NCI-H526 (cell line): ENCODE data around the gene WDR82.
"Not testable (repeated sequence)": the region's sequence is repeated elsewhere in the genome, so short reads cannot be mapped to it uniquely, and the experiment has no call there.

Source experiments
- DNase-seq, 2 experiments: peaks; one replicate each; lab custom pipeline; 2025; lab: John Stamatoyannopoulos, UW

The WDR82 gene

DNA sequence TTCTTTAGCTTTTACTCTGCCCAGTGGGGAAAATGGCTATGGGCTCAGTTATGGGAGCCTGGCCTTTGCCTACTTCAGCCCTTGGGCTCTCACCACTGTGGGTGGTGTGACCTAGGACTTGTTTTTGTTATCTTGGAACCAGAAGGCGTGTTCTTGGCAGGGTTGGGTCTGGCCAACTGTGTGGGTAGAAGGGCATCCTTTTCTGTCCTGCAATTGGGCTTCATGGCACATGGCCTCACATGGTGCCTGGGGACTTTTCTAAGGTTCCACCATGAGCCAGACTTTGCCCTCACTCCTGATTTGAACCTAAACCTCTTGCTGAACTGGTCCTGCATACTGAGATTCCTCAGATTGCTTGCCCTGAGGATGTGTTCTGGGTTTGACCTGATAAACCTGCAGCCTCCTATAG, 10.9 kb upstream of the WDR82 start:
- no peak for DNase-seq

DNA sequence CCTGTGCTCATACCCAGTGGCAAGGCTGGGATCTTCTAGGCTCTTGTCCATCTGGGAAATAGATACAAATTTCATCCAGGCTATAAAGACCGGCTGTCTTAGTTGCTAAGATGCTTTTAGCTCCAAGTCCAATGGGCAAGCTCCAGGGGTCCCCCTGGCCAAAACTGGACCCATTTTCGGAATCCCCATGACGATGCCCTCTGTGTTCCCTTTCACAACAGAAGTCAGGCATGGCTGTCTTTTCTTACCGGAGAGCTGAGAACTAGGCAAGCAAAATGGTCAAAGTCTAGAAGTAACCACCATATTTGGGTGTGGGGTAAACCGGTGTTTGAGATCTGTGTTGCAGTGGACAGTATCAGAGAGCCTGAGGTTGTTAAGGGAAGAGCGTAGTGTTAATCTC, 10.2 kb upstream of the WDR82 start:
- DNase-seq, result no peak

GRCh38 chr3:52286777-52287110, 8.3 kb upstream of the WDR82 start:
- no peak for DNase-seq

DNA sequence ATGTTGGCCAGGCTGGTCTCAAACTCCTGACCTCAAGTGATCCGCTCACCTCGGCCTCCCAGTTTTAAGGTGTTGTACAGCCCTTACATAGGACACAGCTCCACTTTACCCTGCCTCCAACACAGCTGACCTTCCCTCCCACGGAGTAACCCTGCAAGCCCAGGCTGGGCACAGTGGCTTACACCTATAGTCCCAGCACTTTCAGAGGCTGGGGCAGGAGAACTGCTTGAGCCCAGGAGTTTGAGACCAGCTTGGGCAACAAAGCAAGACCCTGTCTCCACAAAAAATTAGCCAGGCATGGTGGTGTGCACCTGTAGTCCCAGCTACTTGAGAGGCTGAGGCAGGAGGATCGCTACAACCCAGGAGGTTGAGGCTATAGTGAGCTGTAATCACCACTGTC, 5.6 kb upstream of the WDR82 start:
- DNase-seq, result not testable (repeated sequence)

GRCh38 chr3:52283306-52283705, 4.9 kb upstream of the WDR82 start:
- DNase-seq, result no peak

DNA sequence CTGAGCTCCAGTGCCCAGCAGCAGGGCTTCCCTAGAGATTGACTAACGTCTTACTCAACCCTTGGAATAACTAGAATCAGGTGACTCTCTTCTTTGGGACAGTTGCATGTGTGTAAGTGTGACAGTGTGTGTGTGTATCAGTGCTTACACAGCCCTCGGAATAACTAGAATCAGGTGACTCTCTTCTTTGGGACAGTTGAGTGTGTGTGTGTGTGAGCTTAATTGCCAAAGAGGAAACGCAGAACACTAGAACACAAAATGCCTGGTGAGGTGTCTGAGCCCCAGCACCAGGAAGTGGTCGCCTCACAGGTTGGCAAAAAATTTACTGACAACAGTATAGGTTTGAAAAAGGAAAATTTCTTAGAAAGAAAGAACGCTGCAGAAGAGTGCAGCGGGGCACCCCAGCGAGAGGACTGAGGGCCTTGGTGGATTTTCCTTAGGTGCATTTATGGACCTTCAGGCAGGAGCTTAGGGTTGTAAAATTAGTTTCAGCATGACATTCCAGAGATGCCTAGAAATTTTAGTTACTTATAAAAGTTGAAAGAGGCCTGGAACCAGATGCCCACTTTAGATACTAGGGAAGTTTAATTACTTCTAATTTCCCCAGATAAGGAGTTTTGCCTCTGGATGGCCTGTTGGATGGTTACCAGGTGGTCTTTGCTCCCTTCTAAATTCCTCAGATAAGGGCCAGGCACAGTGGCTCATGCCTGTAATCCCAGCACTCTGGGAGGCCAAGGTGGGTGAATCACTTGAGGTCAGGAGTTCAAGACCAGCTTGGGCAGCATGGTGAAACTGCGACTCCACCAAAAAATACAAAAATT, 3.7 kb upstream of the WDR82 start:
- no peak for DNase-seq

DNA sequence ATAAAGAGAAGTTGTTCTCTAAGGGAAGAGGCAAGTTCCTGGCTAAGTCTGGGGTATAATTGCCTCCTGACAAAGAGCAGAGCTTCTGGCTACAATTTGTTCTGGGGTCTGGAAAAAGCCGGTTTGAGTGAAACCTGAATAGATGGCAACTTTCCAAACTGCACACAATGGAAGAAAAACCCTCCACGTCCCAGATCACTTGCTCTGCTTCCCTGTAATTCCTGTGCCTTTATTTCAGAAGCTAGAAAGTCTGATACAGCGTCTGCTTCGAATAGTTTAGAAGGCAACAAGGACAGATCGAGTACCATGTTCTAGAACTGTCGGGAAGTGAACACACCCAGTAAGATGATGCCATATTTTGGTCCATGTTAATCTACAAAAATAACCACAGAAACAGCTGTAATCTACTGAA, 1.6 kb upstream of the WDR82 start:
- DNase-seq, result no peak

GRCh38 chr3:52279596-52279995, 1.1 kb upstream of the WDR82 start:
- DNase-seq, result no peak

DNA sequence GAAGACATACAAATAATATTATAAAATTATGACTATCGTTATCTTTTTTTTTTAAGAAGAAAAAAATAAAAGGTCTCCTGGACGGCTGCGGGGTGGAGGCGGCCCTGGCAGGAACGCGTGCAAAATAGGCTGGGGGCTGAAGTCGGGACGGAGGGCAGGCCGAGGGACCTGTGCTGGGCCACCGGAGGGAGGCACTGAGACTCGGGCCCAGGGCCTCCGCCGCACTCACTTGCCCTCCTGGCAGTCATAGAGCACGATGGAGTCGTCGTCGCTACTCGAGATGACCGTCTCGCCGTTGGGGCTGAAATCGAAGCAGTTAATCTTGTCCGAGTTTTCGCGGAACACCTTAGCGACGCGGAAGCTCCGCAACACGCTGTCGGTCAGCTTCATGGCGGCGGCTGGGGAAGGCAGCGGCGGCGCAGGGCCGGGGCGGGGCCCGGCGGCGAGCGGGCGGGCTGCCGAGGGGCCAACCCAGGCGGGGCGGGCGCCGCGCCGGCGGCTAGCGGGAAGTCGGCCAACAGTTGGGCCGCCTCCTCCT, 408 bp downstream of the WDR82 start:
- DNase-seq, result peak in 1 of 2 experiments; percentile 63

DNA sequence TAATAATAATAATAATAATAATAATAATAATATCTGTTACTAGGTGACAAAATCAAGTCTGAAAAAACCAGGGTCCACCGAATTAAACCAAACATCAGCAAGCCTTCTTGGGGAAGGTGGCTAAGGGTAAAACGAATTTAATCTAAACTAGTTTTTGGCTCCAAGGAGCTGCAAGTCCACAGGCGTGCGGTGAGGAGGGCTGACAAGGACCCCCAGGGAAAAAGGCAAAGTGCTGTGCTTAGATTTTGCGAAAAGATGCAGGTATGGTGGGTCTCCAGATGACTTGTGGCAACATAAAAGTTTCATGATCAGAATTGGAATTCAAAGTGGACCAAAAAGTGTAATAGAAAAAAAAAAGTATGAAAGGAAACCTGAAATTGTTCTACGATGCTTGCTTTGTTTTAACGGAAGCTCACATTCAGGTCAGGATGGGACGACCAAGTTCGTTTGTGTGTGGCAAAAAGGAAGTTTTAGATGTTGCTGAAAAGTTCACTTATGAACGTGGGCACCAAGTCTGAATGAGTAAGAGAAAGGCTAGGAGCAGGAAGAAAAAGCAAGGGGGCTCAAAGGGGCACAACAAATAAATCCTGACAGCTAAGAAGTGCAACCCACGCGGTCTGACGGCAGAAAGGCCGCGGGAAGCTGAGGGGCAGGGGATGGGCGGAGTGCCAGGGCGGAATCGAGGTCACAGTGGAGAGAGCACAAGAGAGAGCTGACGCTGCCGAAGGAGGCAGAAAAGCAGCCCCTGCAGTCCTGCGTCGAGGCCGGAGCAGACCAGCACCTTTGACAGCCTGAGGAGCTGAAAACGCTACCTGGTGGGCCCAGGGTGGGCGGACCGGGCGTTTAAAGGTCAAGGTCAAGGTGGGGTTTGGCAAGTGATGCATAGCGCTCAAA, 1.1 kb downstream of the WDR82 start:
- peak in 1 of 2 experiments; percentile 41 for DNase-seq

GRCh38 chr3:52274781-52275180, 3.7 kb downstream of the WDR82 start:
- DNase-seq, result not testable (repeated sequence)

DNA sequence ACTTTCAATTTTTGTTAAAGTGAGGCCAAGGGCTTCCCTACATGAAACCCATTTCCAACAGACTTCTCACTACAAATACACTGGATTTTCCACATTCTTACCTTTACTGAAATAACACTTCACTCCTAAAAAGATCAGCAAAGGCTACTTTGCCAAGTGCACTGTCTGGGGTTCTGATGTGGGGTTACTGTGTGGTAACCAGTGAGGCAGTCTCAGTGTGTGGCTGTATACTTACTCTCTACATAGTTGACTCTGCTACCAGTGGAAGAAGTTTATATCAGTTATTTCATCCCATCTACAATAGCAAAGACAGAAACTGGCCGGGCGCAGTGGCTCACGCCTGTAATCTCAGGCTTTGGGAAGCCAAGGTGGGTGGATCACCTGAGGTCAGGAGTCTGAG, 5.6 kb downstream of the WDR82 start:
- no peak for DNase-seq

GRCh38 chr3:52272172-52272571, 6.3 kb downstream of the WDR82 start:
- DNase-seq, result not testable (repeated sequence)

DNA sequence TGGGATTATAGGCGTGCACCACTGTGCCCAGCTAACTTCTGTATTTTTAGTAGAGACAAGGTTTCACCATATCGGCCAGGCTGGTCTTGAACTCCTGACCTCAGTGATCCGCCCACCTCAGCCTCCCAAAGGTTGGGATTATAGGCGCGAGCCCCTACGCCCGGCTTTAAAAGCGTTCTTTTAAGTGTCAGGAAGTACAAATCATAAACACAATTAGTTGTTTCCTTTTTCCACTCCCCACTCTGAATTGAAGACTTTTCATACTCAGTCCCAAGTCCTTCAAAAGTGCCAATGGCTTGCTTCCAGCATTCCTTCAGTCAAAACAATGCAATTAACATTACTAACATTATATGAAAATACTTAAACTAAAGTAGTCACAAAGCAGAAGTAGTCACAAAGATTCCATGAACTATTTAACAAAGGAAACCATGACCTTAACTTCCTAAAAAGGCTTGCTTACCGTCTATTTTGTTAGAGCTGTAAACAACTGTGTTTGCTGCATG, 8.1 kb downstream of the WDR82 start:
- no peak for DNase-seq

- no peak for DNase-seq
Measured at GRCh38 chr3:52269776-52270175, 8.7 kb downstream of the WDR82 start.

DNA sequence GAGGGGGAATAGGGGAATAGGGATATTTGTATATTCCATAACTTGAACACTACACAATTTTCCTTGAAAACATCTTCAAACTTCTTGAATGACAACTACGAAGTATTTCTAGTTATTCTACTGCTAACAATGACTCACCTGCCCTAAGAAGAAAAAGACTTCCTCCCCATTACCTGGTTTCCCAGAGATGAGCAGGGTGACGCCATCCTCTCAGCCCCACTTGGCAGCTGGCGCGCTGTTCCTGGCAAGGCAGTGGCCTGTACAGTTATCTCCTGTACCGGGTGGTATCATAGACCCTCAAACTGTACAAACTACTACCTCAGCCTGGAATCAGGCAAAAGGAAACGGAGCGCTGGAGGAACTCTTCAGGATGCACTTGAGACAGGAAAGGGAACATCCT, 10.4 kb downstream of the WDR82 start:
- DNase-seq, result no peak

GRCh38 chr3:52265387-52265786, 13.1 kb downstream of the WDR82 start:
- no peak for DNase-seq

DNA sequence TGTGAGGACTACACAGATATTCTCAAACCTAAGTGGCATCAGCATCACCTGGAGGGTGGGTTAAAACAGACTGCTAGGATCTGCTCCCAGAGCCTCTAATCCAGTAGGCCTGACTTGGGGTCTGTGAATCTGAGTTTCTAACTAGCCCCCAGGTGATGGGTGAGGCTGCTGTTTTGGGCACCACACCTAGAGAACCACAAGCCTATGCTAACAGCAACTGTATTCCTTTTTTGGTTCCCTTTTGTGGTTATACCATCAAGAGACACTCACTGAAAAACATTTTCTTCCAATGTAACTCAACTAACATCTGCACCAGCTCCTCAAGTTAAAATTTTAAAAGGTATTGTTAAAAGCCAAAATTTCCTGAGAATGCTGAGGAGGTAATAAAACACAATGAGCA, 16.0 kb downstream of the WDR82 start:
- no peak for DNase-seq

- no peak for DNase-seq
Measured at GRCh38 chr3:52259448-52259847, 19.0 kb downstream of the WDR82 start.

GRCh38 chr3:52259035-52259434, 19.4 kb downstream of the WDR82 start:
- no peak for DNase-seq

DNA sequence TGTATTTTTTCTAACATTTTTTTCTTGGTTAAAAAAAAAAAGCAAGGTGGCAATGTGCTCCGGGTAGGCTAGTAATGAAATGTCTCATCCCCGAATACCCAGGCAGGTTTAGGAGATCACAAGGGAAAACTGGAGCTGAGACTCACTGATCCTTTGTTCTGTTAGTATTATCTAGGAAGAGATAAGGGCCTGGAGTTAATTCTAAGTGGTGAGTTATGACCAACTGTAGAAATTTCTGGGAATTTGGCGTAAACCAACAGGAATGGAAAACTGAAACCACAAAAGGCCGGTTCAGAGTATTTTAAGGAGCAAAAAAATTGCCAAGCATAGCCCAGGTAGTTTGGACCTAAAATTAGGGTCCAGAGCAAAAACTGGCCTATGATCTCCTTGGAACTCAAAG, 20.5 kb downstream of the WDR82 start:
- DNase-seq, result no peak

- no peak for DNase-seq
Measured at GRCh38 chr3:52256622-52257021, 21.8 kb downstream of the WDR82 start.

DNA sequence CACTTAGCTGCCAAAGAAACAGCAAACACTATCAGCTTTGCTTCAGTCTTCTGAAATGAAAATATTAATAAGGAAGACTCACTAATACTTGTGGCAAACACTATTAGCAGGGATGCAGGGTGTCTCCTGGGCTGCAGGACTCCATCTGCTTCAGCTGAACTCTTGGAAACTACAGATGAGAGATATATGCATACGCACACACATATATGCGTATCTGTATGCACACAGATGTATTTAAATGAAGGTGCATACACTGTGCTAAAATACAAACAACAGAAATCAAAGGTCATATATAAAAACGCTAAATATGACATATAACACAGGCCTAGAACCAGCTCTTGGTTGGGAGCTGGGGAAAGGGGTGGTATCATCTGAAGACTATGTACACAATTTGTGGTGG, 22.3 kb downstream of the WDR82 start:
- no peak for DNase-seq
